Astrocyte of the hippocampus (primary cell): ENCODE measurements around the gene PLBD2.
"Not testable (repeated sequence)": the region's sequence is repeated elsewhere in the genome, so short reads cannot be mapped to it uniquely, and the experiment has no call there.

Experiments used
- DNase-seq: peaks from one replicate; pipeline ENCODE4 v3.0.0; 2011; ENCODE audit warnings: low read depth, low spot score

PLBD2 gene

DNA sequence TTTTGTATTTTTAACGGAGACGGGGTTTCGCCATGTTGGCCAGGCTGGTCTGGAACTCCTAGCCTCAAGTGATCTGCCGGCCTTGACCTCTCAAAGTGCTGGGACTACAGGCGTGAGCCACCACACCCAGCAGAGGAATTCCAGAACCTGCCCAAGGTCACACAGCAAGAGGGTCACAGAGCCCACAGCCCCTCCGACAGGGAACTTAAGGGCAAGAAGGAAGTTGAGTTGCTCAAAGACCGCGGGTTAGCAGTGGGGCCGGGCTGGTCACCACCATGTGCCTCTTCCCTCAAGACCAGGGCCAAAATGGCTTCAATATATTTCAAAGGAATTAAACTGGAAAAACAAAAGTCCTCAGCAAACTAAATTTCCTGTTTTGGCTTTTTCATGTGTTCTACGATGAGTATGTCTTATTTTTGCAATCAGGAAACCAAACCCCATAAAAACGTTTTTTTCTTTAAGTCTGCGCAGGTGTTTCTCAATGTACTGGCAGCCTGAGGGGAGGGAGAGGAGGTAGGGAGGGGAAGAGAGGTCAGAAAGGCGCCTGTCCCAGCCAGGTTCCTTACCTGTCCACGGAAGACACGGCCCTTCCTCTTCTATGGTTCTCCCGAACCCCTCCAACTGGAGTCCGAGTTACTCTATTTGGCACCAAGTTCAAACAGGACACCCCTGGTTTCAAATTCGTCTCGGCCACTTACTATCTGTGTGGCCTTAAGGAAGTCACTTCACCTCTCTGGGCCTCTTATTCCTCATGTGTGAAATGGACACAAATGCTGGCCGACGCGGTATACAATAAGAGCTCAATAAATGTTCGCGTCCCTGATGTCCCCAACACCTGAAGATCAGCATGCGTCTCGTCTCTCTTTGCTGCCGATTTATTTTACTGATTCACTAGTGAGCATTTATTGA is 24.3 kb upstream of the PLBD2 start:
- DNase-seq, result no peak

DNA sequence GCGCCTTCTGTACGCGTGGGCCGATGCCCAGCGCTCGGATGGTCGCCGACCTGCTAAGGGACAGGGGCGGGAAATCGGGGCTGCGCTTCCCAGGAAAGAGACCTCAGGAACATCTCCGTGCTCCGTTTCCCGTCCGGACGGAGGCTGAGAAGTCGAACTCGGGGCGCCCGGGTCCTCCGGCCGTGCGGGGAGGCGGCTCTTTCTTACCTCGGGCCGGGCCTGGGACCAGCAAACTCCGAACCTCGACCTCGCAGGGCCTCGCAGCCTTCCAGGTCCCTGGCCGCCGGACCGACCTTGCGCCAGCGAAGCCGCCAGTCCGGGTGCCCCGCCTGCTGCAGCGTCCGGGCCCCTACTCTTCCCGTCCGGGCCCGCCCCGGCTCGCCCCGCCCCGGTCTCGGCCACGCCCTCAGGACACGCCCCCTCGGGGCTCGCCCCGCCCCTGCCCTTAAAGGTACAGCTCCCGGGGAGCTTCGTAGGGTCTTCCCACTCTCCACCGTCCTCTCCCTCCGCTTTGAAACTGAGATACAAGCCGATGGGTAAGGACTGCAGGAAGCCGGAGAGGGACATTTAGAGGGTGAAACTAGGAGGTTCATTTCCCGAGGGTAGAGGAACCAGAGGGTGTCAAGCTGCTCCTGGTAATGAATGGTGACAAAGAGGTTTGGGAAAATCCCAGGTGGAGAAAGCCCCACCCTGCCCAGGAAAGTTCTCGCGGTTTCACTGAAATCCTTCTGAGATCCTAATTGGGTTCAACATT is 23.4 kb upstream of the PLBD2 start, which contains the start of gene SLC8B1:
Gene SLC8B1, minus strand, starts transcription at position 324 of the 754 bp plus-strand sequence. CDS start 2,231 bp downstream, outside the sequence.
- DNase-seq, result peak; percentile 92

DNA sequence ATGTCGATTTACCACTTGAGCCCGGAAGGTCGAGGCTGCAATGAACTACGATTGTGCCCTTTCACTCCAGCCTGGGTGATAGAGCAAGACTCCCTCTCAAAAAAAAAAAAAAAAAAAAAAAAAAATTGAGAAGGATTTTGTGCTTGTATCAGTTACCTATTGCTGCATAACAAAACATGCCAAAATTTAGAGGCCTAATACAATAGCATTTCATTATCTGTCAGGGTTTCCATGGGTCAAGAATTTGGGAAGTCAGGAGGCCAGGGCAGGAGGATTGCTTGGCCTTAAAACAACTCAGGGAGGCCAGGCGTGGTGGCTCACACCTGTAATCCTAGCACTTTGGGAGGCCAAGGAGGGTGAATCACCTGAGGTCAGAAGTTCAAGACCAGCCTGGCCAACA is 18.8 kb upstream of the PLBD2 start:
- no peak for DNase-seq

DNA sequence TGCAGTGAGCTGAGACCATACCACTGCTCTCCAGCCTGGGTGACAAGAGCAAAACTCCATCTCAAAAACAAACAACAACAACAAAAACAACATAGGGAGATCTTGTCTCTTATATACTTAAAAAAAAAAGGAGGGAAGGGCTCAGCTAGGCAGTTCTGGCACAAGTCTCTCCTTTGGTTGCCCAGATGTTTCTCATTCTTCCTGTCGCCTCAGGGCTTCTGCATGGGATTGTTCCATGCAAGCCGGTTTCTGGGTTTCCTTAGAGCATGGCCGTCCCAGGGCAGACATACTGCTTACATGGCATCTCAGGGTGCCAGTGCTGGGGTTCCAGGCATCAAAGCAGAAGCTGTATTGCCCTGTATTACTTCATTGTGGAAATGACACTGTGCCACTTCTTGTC is 18.3 kb upstream of the PLBD2 start:
- DNase-seq, result no peak

DNA sequence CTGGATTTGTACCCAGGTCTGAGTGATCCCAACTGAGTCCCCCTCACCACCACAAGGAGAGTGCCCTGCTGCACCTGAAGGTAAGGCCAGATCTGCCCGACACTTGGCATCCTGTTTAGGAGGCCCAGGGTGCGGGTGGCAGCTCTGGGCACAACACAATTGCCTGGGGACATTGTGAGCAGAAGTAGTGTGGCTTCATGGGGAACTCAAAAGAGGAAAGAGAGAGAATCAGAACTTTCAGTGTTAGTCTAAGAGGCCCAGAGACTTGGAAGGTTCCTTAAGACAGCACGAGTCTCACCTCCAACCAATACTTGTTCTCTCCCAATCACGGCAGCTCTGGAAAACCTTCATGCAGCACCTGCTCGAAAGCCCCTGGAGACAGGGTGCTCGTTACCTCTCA is 16.9 kb upstream of the PLBD2 start:
- no peak for DNase-seq

DNA sequence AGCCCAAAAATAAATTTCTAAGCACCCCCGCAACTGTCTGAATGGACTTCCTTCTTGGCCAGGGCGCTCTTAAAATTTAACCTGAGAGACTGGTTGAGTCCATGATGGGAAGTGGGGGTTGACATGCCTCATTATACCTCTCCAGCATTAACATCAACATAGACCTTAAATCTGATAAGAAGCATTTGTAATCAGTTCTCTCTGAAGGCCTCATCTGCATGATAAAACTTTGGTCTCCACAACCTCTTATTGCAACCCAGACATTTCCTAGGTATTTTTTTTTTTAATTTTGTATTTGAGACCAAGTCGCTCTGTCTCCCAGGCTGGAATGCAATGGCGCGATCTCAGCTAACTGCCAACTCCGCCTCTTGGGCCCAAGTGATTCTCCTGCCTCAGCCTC is 13.1 kb upstream of the PLBD2 start:
- DNase-seq, result no peak

DNA sequence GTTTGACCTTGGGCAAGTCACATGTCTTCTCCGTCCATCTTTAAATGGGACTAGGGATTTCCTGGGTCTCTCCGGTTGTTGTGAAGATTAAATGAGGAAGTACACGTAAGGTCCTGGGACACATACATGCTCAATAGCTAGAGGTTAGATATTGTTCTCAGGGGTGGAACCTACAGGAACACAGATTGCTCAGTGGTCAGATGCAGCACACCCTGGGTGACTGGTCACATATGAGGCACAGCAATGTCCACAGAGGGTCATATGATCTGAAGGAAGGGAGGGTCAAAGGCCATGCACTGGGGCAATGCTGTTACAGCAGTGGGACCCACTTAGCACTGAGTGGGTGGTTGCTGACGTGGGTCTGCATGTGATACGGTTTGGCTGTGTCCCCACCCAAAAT is 12.0 kb upstream of the PLBD2 start:
- no peak for DNase-seq

DNA sequence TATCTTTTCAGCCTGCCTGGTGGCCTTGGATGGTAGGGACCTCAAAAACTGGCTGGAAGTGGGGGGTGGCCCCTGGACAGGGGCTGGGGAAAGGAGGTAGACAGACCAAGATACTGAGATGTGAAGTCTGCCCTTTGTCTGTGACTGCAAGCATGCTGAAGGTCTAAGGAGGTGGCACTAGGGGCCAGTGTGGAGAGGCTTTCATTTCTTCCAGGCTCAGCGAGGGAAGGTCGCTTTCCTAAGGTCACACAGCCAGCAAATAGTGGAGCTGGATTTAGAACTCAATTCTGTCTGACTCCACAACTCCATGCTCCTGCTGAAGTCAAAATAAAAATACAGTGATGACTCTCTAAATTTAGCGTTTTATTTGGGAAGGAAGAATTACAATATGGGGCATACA is 11.3 kb upstream of the PLBD2 start:
- DNase-seq, result no peak

DNA sequence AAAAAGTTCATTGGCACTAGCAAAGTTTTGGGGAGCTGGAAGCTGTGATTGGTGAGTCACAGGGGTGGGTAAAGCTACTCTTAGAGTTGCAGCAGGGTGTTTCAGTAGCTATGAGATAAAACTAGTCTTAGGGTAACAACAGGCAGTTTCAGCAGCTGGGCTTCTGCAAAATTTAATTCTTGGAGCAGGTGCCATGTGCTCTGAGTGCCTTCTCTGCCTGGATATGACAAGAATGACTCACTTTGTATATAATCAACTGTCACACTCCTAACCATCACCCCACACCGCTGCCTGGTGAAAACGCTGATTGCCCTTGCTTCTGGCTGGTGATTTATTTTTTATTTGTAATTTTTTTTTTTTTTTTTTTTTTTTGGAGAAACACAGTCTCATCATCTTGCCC is 10.5 kb upstream of the PLBD2 start:
- DNase-seq, result no peak

DNA sequence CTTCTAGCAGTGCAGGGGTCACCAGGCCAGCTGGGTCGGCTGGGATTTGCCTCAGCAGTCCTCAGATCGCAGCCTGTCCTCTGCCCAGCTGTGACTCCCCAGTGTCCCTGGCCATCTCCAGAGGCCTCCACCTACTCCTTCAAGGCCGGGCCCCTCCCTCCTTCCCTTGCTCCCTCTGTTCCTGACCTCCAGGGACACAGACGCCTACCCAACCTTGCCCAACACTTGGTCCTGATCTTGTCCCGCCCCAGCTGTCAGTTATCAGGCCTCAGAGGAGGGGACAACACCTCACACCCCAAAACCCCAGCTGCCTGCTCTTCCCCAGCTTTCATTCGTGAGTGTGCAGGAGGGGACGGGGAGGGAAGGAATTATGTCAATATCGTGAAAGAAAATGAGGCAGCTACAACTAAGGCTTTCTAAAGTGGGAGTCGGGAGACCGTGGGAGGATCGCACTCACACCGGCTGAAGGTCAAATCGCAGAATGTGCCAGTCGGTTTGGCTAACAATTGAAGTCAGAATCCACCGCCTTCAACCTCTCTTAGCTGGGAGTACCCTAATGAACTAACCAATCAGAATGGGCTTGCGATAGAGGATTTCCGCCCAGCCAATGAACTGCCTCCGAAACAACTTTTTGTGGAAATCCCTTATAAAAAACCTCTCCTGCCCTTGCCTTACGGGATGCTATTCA is 9.4 kb upstream of the PLBD2 start:
- peak; percentile 25 for DNase-seq

DNA sequence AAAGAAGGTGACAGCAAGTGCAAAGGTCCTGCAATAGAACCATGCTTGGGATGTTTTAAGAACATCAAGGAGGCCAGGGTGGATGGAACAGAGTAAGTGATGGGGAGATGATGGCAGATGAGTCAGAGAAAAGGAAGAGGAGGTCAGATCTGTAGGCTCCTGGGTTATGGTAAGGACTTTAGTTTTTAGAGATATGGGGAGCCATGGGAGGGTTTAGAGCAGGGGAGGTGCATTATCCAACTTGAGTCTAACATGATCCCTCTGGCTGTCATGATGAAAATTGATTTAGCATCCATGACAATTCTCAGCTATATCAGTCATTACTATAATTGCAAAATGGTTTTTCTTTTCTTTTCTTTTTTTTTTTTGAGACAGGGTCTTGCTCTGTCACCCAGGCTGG is 7.3 kb upstream of the PLBD2 start:
- DNase-seq, result no peak

DNA sequence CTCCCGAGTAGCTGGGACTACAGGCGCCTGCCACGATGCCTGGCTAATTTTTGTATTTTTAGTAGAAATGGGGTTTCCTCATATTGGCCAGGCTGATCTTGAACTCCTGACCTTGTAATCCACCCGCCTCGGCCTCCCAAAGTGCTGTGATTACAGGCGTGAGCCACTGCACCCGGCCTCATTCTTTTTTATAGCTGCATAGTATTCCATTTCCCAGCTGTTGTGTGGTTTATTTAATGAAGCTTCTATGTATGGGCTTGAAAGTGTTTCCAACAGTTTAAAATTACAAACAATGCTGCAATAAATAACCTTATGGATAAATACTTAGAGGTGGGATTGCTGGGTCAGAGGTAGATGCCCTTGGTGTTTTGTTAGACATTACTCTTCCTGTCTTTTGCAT is 4.2 kb upstream of the PLBD2 start:
- not testable (repeated sequence) for DNase-seq

DNA sequence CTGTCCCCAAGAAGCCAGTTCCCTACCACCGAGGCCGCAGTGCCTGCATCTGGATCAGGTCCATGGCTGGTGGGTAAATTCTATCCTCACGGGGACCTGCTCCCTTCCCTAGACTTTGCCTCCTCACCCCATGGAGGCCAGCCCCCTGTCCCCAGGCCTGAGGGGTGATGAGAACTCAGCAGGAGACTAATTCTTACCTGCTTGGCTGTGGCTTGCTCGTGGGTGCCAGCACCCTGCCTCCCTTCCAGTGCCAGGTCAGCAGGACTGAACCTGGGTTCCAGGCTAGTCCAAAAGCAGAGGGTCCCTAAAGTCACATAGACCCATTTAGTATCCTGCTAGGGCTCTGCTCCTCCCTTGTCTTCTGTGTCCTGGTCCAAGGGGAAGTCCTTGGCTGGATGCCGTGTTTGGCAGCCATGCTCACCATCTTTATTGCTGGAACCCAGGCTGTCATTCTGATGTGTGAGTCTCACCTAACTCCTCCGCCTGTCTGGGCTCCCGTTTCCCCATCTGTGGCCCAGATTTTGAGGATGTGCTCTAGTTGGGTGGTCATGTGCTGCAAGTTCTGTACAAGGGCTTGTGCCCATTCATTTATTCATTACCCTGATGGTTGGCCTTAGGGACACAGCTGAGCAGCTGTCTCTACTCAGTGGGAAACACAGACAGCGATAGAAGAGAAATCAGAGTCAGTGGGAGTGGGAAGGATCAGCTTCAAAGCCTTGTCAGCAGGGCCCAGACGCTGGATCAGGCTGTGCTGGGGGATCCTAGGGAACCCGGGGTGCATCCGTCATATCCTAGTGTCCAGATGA is 949 bp downstream of the PLBD2 start:
- peak; percentile 36 for DNase-seq

DNA sequence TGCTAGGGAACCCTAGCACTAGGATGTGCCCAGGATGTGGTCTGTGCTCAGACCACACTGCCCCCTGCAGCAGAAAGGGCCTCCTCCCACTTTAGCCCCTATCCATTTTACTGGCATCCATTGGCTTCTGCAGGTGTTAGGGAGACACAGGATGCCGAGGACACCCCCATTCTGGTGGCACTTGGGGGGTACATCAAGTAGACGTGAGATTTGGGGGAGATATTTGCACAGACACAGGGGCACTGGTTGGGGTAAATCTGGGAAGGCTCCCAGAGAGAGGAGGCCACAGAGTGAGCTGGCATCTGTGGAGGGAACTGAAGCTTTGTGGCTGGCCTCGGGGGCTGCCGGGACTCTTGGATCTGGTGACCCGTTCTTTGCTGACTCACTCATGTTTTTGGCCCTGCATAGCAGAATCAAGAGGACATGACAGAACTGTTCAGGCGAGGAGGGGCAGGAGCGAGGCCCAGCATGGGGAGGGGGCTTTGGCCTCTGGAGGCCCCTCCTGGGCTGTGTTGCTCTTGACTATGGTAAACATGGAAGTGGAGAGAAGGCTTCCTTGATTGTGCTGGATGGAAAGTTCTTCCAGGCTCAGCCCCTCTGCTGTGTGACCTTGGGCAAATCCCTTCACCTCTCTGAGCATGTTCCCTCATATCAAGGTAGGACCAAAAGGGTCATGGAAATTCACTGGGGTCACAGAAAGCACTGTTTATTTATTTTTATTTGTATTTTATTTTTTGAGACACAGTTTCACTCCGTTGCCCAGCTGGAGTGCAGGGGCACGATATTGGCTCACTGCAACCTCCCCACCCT is 1.8 kb downstream of the PLBD2 start:
- DNase-seq, result peak; percentile 38

DNA sequence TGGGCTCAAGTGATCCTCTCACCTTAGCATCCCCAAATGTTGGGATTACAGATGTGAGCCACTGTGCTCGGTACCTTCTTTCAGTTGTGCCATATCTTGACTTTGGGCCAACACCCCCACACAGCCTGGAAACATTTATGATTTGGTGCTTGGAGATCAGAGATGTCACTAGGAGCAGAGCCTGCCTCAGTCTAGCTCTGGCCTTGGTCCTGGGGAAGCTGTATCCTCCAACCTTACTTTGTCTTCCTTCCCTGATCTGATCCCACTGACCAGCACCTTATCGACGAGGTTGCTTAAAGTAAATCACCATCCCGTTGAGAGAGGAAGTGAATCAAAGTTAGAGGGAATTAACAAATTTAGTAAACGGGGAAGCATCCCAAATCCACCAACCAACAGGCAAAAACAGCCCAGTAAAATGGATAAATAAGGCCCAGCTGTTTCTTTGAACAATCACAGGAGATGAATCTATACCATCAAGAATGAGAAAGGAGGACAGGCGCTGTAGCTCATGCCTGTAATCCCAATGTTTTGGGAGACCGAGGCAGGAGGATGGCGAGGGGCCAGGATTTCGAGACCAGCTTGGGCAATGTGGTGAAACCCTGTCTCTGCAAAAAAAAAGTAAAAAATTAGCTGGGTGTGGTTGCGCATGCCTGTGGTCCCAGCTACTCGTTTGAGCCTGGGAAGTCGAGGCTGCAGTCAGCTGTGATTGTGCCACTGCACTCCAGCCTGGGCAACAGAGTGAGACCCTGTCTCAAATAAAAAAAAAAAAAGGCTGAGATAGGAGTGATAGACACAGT is 3.4 kb downstream of the PLBD2 start:
- DNase-seq, result no peak

DNA sequence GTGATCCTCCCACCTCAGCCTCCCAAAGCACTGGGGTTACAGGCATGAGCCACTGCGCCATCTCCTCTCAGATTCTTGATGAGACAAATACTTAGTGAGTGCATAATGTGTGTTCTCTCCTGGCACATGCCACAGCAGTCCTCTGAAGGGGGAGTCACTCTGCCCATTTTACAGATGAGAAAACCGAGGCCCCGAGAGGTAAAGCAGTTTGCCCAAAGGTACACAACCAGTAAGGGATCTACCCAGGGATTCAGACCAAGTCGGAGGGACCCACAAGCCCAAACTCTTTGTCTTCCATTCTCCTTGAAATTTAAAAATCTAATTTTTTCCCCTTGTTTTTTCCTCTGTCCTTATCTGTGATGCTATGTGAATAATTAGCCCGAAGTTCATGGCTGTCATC is 6.3 kb downstream of the PLBD2 start:
- no peak for DNase-seq

DNA sequence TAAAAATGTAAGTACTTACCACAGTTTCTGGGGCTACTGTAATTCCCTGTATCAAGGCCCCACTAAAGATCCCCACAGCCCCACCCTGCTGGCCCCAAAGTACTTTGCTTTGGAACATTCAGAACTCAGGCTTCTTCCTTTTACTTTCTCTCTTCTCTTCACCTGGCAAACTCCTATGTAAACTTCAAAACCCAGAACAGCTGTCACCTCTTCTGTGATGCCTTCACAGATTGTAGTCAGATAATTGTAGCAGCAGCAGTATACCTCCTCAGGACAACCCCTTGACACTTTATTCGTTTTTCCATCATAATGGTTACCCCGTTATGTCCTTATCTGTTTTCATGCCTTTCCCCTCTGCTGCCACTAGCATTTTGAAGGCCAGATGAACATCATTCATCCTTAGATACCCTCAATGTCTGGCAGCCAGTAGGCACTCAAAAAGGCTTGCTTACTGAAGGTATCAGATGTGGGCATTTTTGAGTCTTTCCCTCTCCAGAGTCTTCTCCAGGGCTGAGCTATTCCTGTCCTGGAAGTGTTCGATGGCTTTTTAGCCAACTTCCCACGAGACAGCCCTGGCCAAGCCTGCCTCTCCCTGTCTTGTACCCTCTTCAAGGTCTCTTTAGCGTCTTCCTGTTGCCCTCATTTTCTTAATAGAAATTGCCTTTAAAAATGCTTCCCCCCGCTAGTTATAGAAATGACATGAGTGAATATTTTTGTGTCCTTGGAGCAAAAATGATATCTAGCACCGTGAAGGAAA is 7.4 kb downstream of the PLBD2 start:
- no peak for DNase-seq

DNA sequence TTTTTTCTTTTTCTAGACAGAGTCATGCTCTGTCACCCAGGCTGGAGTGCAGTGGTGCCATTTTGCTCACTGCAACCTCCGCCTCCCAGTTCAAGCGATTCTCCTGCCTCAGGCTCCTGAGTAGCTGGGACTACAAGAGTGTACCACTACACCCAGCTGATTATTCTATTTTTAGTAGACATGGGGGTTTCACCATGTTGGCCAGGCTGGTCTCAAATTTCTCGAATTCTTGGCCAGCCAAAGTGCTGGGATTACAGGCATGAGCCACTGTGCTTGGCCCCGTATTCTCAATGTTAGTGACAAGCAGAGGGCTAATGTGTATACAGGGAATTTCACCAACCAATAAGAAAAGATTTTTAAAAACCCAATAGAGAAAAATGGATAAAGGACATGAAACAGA is 8.4 kb downstream of the PLBD2 start:
- DNase-seq, result peak; percentile 47

DNA sequence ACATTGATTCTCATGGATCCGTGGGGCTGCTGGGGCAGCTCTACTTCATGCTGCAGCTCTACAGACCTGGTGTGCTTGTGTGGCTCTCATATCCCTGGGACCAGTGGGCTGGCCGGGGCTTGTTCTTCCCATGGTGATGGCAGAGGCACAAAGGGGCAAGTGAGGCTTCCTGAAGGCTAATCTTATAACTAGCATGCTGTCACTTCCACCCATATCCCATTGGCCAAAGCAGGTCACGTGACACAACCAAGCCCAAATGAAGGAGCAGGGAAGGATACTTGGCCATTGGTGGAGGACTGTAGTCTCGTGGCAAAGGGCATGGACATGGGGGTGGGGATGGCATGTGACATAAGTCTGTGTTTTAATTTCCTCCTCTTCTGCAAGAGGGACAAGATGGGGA is 9.9 kb downstream of the PLBD2 start:
- DNase-seq, result no peak
